SU-DHL-6 (cell line): ENCODE measurements around the gene GNAO1.

Experiments
- H2AFZ ChIP-seq: fragments of 200-600 bp; sonication (generic); 2 replicates; pipeline ENCODE4 v1.6.1; 2014; ENCODE audit warnings: low read depth, mild to moderate bottlenecking, moderate library complexity, mixed read lengths, antibody characterized with exemption, low read length; ENCODE audit not compliant: severe bottlenecking
- H3F3A ChIP-seq: fragments of 200-600 bp; shearing (Covaris generic); 2 replicates; pipeline ENCODE4 v1.6.0; 2016; ENCODE audit warnings: antibody characterized with exemption, mild to moderate bottlenecking; ENCODE audit not compliant: insufficient read depth
- H3K27ac ChIP-seq: fragments of 200-600 bp; sonication (generic); 2 replicates; pipeline ENCODE4 v1.5.1; 2016; ENCODE audit warnings: low read depth, mild to moderate bottlenecking, low read length, moderate library complexity, mixed read lengths
- H3K27me3 ChIP-seq: fragments of 200-600 bp; sonication (generic), shearing (Covaris generic); 2 replicates; pipeline ENCODE4 v1.6.0; 2014; ENCODE audit warnings: mild to moderate bottlenecking, low read length
- H3K36me3 ChIP-seq: fragments of 200-600 bp; sonication (generic); 2 replicates; pipeline ENCODE4 v1.6.1; 2014; ENCODE audit warnings: mild to moderate bottlenecking, low read length, mixed read lengths
- H3K4me2 ChIP-seq: fragments of 300-600, 200-600 bp; shearing (Covaris generic), sonication (generic); 2 replicates; pipeline ENCODE4 v1.6.0; 2014; ENCODE audit warnings: low read length, low read depth, mild to moderate bottlenecking; ENCODE audit not compliant: poor library complexity, severe bottlenecking
- H3K4me3 ChIP-seq: fragments of 200-600 bp; sonication (generic); 2 replicates; pipeline ENCODE4 v1.5.1; 2014; ENCODE audit warnings: antibody characterized with exemption, low read length, mild to moderate bottlenecking, mixed read lengths; ENCODE audit not compliant: insufficient read depth, poor library complexity, severe bottlenecking
- H3K79me2 ChIP-seq: fragments of 200-600 bp; sonication (generic); 2 replicates; pipeline ENCODE4 v1.6.1; 2014; ENCODE audit warnings: mild to moderate bottlenecking, low read length, moderate library complexity; ENCODE audit not compliant: insufficient read depth
- H3K9ac ChIP-seq: fragments of 200-600 bp; sonication (generic); 2 replicates; pipeline ENCODE4 v1.7.0; 2014; ENCODE audit warnings: mild to moderate bottlenecking, low read length
- H3K9me2 ChIP-seq: fragments of 200-600 bp; sonication (generic); replicated peaks from 2 replicates; pipeline ENCODE4 v1.6.1; 2014; ENCODE audit warnings: low read length; ENCODE audit not compliant: insufficient read depth
- H3K9me3 ChIP-seq: fragments of 200-600 bp; sonication (generic); 2 replicates; pipeline ENCODE4 v1.6.1; 2014; ENCODE audit warnings: low read length, mixed read lengths; ENCODE audit not compliant: insufficient read depth
- H4K20me1 ChIP-seq: fragments of 200-600 bp; sonication (generic); 2 replicates; pipeline ENCODE4 v1.6.1; 2014; ENCODE audit warnings: low read depth, mild to moderate bottlenecking, antibody characterized with exemption, low read length, moderate library complexity, mixed read lengths
- CTCF ChIP-seq: fragments of 200-600 bp; sonication (generic); IDR thresholded peaks from one replicate; pipeline ENCODE4 v1.5.1; 2017; ENCODE audit warnings: antibody characterized with exemption, mild to moderate bottlenecking, low read length, moderate library complexity; ENCODE audit not compliant: insufficient read depth, poor library complexity, severe bottlenecking
- EZH2phosphoT487 ChIP-seq: fragments of 200-600 bp; sonication (generic), shearing (Covaris generic); conservative IDR thresholded peaks from 2 replicates; pipeline ENCODE4 v1.6.1; 2018; ENCODE audit warnings: mild to moderate bottlenecking, antibody characterized with exemption, low read length, moderate library complexity, mixed read lengths

GNAO1 gene

DNA sequence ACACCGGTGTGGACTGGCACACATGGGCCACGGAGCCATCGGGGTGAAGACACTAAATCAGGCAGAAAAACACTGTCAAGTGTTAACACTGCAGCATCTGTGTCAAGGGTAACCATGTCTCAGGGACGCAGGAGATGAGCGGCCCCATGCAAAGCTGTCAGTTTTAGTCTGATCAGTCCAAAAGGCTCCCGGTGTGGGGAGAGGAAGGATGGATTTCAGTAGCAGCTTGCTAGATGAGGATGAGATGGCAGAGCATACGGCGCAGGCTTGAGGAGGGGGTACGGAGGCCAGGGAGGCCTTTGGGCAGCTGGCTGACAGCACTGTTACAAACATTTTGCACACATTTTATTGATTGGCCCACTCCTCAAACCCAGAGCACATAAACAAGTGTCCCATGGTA, 98.1 kb downstream of the GNAO1 start:
- no peaks in the 10 kb centered on the region for H3K9me2 ChIP-seq
- H3K9ac ChIP-seq, result no peak overlapping the region
- no peak overlapping the region for H3K4me3 ChIP-seq
- no peak overlapping the region for H2AFZ ChIP-seq
- no peak overlapping the region for H3K27ac ChIP-seq
- no peaks in the 10 kb centered on the region for H3F3A ChIP-seq
- no peaks in the 10 kb centered on the region for H3K9me3 ChIP-seq
- H3K27me3 ChIP-seq, result no peaks in the 10 kb centered on the region
- TF ChIP-seq CTCF, result no peak
- H3K79me2 ChIP-seq, result no peaks in the 10 kb centered on the region
- H3K4me2 ChIP-seq, result no peak overlapping the region
- no peaks in the 10 kb centered on the region for H4K20me1 ChIP-seq
- H3K36me3 ChIP-seq, result no peaks in the 10 kb centered on the region

GRCh38 chr16:56289862-56290261, 98.6 kb downstream of the GNAO1 start:
- Histone ChIP-seq H3K27me3 (no peaks in the 10 kb centered on the region), H3K9me3 (no peaks in the 10 kb centered on the region), H3K36me3 (no peaks in the 10 kb centered on the region), H3K79me2 (no peaks in the 10 kb centered on the region), H3K9ac (no peak overlapping the region), H3F3A (no peaks in the 10 kb centered on the region), H3K9me2 (no peaks in the 10 kb centered on the region), H2AFZ (no peak overlapping the region), H4K20me1 (no peaks in the 10 kb centered on the region), H3K4me2 (no peak overlapping the region), H3K27ac (no peak overlapping the region), H3K4me3 (no peak overlapping the region)
- no peak for TF ChIP-seq EZH2phosphoT487
- no peak for TF ChIP-seq CTCF

DNA sequence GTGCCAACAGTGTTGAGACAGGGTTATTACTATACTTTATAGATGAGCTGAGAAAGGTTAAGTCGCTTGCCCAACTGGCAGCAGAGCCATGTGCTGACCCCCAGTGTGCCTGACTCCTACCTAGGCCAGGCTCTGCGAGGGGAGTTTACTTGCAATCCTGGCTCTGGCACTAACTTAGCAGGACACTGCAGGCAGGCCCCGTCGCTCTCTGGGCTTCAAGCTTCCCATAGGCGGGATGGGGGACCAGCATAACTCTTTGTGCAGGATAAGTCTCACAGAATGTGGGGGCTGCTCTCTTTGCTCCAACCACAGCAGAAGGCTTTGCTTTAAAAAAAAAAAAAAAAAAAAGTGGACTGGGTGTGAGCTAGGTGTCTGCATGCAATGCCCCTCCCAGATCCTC, 102.7 kb downstream of the GNAO1 start:
- Histone ChIP-seq H3K36me3 (no peaks in the 10 kb centered on the region), H3K4me3 (no peak overlapping the region), H4K20me1 (no peaks in the 10 kb centered on the region), H3K27ac (no peak overlapping the region), H3K4me2 (no peak overlapping the region), H3F3A (no peaks in the 10 kb centered on the region), H3K9ac (no peak overlapping the region), H3K9me2 (no peaks in the 10 kb centered on the region), H3K27me3 (no peaks in the 10 kb centered on the region), H3K9me3 (no peaks in the 10 kb centered on the region), H2AFZ (no peak overlapping the region), H3K79me2 (no peaks in the 10 kb centered on the region)
- no peak for TF ChIP-seq CTCF
- no peak for TF ChIP-seq EZH2phosphoT487

DNA sequence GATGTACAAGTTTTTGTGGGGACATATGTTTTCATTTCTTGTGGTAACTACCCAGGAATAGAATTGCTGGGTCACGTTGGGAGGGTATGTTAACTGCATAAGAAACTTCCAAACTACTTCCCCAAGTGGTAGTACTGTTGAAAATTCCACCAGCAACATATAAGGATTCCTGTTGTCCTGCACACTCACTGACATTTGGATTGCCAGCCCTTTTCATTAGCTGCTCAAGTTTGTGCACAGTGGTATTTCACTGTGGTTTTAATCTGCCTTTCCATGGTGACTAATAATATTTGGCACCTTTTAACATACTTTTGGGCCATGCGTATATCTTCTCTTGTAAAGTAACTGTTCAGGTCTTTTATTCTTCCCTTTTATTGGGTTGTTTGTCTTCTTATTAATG, 103.3 kb downstream of the GNAO1 start:
- H3K9ac ChIP-seq, result no peak overlapping the region
- no peak overlapping the region for H3K4me2 ChIP-seq
- TF ChIP-seq EZH2phosphoT487 (no peak), CTCF (no peak)

More for the DNA sequence above, 103.3 kb downstream of the GNAO1 start:
- Histone ChIP-seq H4K20me1 (no peaks in the 10 kb centered on the region), H3K27ac (no peak overlapping the region), H3K36me3 (no peaks in the 10 kb centered on the region), H3K79me2 (no peaks in the 10 kb centered on the region), H3K27me3 (no peaks in the 10 kb centered on the region), H2AFZ (no peak overlapping the region), H3K4me3 (no peak overlapping the region), H3F3A (no peaks in the 10 kb centered on the region), H3K9me2 (no peaks in the 10 kb centered on the region), H3K9me3 (no peaks in the 10 kb centered on the region)
